Right cardiac atrium (tissue), 5 donors: ENCODE data around the gene DALRD3. TPM values are rescaled to one million over a fixed set of nuclear protein-coding genes. Genes with fewer than 3 reads are reported as not detected.

Experiments used
- ATAC-seq, 2 donors: fragments of 200-7000 bp; cut with Tn5 transposase; one replicate each; pipeline versions ENCODE4 v1.8.0 to v1.9.1; 2020; ENCODE audit warnings: moderate library complexity in 2 of 2, mild to moderate bottlenecking in 1 of 2
- DNase-seq, 3 donors: peaks; one replicate each; pipeline ENCODE4 v3.0.0-alpha.2; 2020
- H3K27ac ChIP-seq: one replicate; pipeline ENCODE4 v1.5.1; 2013; ENCODE audit warnings: mild to moderate bottlenecking, low read length, control low read depth, moderate library complexity
- H3K27me3 ChIP-seq: one replicate; pipeline ENCODE4 v1.6.1; 2013; ENCODE audit not compliant: control insufficient read depth, insufficient read depth
- H3K4me1 ChIP-seq: one replicate; pipeline ENCODE4 v1.6.1; 2013; ENCODE audit warnings: low read length; ENCODE audit not compliant: control insufficient read depth, insufficient read depth
- H3K4me3 ChIP-seq: one replicate; pipeline ENCODE4 v1.5.1; 2013; ENCODE audit warnings: low read length, control low read depth
- H3K9me3 ChIP-seq: one replicate; pipeline ENCODE4 v1.6.1; 2013; ENCODE audit warnings: low read length; ENCODE audit not compliant: control insufficient read depth
- WGBS: extraction: QIAGEN DNeasy Blood & Tissue Kit; methylation state at CpG from one replicate; pipeline ENCODE4 v1.1.7; 2013; 5-methylcytosine and 5-hydroxymethylcytosine counted together
- intact Hi-C, 4 donors: fragments of 100-400 bp; cut with DNase I; formaldehyde crosslinking; loops; one replicate each; pipeline versions ENCODE4 v1.11.0 to v1.14.0; 2022 to 2023
- long read RNA-seq, 4 donors: library from polyadenylated mRNA; unstranded; transcript quantifications; one replicate each; pipeline ENCODE4 v2.0.0, GENCODE V29; 2020 to 2021
- polyA plus RNA-seq: library from polyadenylated mRNA; stranded (reverse); fragments of 200-250 nt; gene quantifications from one replicate; pipeline ENCODE4 v1.2.3, GENCODE V29; 2013
- total RNA-seq, 4 donors: library from RNA; stranded (reverse); fragmentation: NEBNext Ultra II Directional; extraction: Animal tissue kit (Norgen Biotek cat#: 25700); gene quantifications; one replicate each; pipeline ENCODE4 v1.2.1, GENCODE V29; 2021
- donor health status: healthy with polysubstance abuse.
- donor health status: DM: no; HTN: yes; CAD: no.
- donor health status: DM: no; HTN: no; CAD: no.
- donor health status: DM: no; HTN: yes; CAD: no; lungs with severe emphysema.
- donor health status: DM: yes; HTN: yes; CAD: no.

DALRD3 gene, protein sequence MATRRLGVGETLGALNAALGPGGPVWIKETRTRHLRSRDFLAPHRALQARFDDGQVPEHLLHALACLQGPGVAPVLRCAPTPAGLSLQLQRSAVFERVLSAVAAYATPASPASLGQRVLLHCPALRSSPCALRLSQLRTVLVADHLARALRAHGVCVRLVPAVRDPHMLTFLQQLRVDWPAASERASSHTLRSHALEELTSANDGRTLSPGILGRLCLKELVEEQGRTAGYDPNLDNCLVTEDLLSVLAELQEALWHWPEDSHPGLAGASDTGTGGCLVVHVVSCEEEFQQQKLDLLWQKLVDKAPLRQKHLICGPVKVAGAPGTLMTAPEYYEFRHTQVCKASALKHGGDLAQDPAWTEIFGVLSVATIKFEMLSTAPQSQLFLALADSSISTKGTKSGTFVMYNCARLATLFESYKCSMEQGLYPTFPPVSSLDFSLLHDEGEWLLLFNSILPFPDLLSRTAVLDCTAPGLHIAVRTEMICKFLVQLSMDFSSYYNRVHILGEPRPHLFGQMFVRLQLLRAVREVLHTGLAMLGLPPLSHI
- total RNA-seq (10 to 100 TPM in 2 of 4 donors, 1 to 10 TPM in 2; 7.5 to 10.4 (median 10.0) TPM), polyA plus RNA-seq (8.3 TPM)
- long read RNA-seq, donor 1, transcript DALRD3-206 (12 exons, 1,706 nt) = major isoform, 5 of 22 reads
- long read RNA-seq, donor 1, partial matches to known transcripts = 5 of 22 reads
- long read RNA-seq, donor 1, other reads (novel, unspliced or antisense) = 7 of 22 reads
- long read RNA-seq, donor 2, partial matches to known transcripts = 4 of 14 reads
- long read RNA-seq, donor 2, other reads (novel, unspliced or antisense) = 5 of 14 reads
- long read RNA-seq, donor 3, transcript DALRD3-202 (12 exons, 1,739 nt) = major isoform, 23 of 46 reads
- long read RNA-seq, donor 3, partial matches to known transcripts = 7 of 46 reads
- long read RNA-seq, donor 3, other reads (novel, unspliced or antisense) = 13 of 46 reads
- long read RNA-seq, donor 4, transcript DALRD3-202 (12 exons, 1,739 nt) = major isoform, 5 of 14 reads
- long read RNA-seq, donor 4, partial matches to known transcripts = 2 of 14 reads
- long read RNA-seq, donor 4, other reads (novel, unspliced or antisense) = 5 of 14 reads

GRCh38 chr3:49017971-49018706, at the start of gene DALRD3:
Gene DALRD3 (minus strand): TSS chr3:49018580. CDS start chr3:49018564, 16 bp downstream.
- Histone ChIP-seq H3K27me3 (no peaks in the 10 kb centered on the region), H3K27ac (peak within 1 kb of the TSS; percentile 1), H3K4me1 (peaks cover 8% of the 10 kb centered on the region), H3K4me3 (peak within 1 kb of the TSS; percentile 64), H3K9me3 (no peaks in the 10 kb centered on the region)
- peak; percentile 74 to 89 (median 87) for DNase-seq
- WGBS = under 1% methylated on average over 85 of the region's 85 CpGs
- intact Hi-C loops = no loop called here
- ATAC-seq = peak; percentile 4 to 6

- 81% methylated on average over 7 of the region's 7 CpGs for whole genome bisulfite sequencing
- DNase-seq = no peak
- no peak overlapping the region for H3K27ac ChIP-seq
These were observed 39.6 kb upstream of the DALRD3 start for GRCh38 chr3:49058011-49058410.

GRCh38 chr3:49057268-49057667, 38.9 kb upstream of the DALRD3 start:
- ATAC-seq (peak in 1 of 2 donors; percentile 35), DNase-seq (no peak)
- Histone ChIP-seq H3K4me3 (no peak overlapping the region), H3K27ac (no peak overlapping the region), H3K4me1 (no peaks in the 10 kb centered on the region), H3K27me3 (no peaks in the 10 kb centered on the region), H3K9me3 (no peaks in the 10 kb centered on the region)
- 96% methylated on average over 10 of the region's 10 CpGs for WGBS
- intact Hi-C loops = no loop called here

More at GRCh38 chr3:49058011-49058410, 39.6 kb upstream of the DALRD3 start:
- H3K4me3 ChIP-seq = no peak overlapping the region
- no peaks in the 10 kb centered on the region for H3K4me1 ChIP-seq
- intact Hi-C loops = no loop called here
- no peak for ATAC-seq
- H3K27me3 ChIP-seq = no peaks in the 10 kb centered on the region
- no peaks in the 10 kb centered on the region for H3K9me3 ChIP-seq

DNA sequence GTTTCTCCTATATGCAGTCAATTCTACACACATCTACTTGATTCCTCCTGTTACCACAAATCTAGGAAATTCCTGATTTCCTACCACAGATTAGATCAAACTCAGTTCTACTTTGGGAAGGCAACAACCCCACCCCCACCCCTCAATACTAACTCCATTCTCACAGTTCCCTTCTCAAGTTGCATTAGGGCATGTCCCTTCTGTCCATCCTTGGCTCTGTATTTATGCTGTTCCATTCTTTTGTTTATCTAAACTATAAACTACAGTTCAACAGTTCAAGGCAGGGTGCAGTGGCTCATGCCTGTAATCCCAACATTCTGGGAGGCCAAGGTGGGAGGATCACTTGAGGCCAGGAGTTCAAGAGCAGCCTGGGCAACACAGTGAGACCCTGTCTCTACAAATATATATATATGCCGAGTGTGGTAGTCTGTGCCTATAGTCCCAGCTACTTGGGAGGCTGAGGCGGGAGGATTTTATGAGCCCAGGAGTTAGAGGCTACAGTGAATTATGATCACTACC, 36.0 kb upstream of the DALRD3 start:
- H3K27ac ChIP-seq = no peak overlapping the region
- DNase-seq = no peak

DNA sequence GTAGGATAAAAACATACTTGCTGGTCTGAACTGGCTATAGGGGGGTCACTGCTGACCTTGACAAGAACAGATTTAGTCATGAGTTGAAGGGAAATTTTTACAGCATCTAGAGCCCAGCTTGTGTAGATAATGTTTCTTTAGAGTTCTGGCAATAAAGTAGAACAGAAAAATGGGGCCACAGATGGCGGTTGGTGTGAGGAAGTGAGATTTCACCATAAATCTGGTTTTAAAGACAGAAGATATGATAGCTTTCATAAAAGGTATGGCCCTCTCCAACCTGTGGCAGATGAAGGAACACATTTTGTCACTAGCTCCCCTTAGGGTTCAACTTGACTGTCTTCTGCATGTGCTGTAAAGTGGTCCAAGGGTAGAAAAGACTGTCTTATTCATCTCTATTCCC, 35.2 kb upstream of the DALRD3 start:
- WGBS = 95% methylated on average over 1 of the region's 1 CpG
- Histone ChIP-seq H3K9me3 (no peaks in the 10 kb centered on the region), H3K27me3 (no peaks in the 10 kb centered on the region), H3K27ac (no peak overlapping the region), H3K4me1 (no peaks in the 10 kb centered on the region), H3K4me3 (no peak overlapping the region)
- DNase-seq (no peak), ATAC-seq (no peak)
- intact Hi-C loops = no loop called here

More for the DNA sequence above, 36.0 kb upstream of the DALRD3 start:
- H3K9me3 ChIP-seq = no peaks in the 10 kb centered on the region
- H3K27me3 ChIP-seq = no peaks in the 10 kb centered on the region
- WGBS = 96% methylated on average over 2 of the region's 2 CpGs
- no peak for ATAC-seq
- no peaks in the 10 kb centered on the region for H3K4me1 ChIP-seq
- intact Hi-C loops = no loop called here
- no peak overlapping the region for H3K4me3 ChIP-seq

DNA sequence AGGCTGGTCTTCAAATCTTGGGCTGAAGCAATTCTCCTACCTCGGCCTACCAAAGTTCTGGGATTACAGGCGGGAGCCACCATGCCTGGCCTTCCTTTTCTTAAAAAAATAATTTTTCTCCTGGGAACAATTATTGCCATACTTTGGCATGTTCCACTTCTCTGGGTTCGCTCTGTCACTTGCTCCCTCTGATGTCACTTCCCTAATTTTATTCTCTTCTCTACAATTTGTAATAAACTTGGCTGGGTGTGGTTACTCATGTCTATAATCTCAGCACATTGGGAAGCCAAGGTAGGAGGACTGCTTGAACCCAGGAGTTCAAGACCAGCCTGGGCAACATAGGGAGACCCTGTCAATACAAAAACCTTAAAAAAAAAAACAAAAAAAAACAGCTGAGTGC, 16.9 kb upstream of the DALRD3 start:
- DNase-seq (no peak), ATAC-seq (no peak)
- Histone ChIP-seq H3K27ac (no peak overlapping the region), H3K4me3 (no peak overlapping the region), H3K4me1 (no peaks in the 10 kb centered on the region), H3K9me3 (no peaks in the 10 kb centered on the region), H3K27me3 (no peaks in the 10 kb centered on the region)
- 89% methylated on average over 3 of the region's 3 CpGs for WGBS
- intact Hi-C loops = no loop called here

- no peak for ATAC-seq
- H3K27ac ChIP-seq = no peak overlapping the region
These were observed 16.3 kb upstream of the DALRD3 start for GRCh38 chr3:49034650-49035049.

DNA sequence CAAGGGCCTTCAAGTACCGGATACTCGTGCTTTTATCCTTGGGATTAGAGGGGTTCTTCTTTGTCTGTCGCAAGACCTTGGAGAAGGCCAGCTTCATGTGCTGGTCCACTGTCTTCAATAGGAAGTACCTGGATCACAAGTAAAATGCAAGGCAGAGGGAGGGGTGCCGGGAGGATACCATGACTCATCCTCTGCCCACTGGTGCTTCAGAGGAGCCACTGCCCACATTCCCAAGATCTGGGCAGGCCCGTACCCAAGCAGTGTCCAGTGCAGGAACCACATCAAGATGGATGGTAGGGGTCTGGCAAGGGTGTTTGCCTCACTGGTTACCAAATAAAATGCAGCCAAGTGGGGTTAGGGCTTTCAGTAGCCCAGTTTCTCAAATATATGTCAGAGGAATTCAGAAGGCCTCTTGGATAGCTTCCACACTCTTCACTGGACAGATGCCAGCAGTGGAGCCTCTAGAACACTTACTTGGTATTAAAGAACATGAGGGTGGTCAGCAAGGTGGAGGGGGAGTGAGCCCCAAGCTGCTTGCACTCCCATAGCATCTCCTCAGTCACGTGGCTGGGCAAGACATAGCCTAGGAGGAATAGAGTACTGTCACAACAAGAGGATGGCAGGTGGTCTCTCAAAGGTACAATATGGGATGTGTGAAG, 14.4 kb upstream of the DALRD3 start:
- 85% methylated on average over 6 of the region's 6 CpGs for WGBS
- Histone ChIP-seq H3K4me3 (no peak overlapping the region), H3K27ac (no peak overlapping the region), H3K27me3 (no peaks in the 10 kb centered on the region), H3K4me1 (peaks cover 8% of the 10 kb centered on the region), H3K9me3 (no peaks in the 10 kb centered on the region)
- intact Hi-C loops = no loop called here
- ATAC-seq (no peak), DNase-seq (no peak)

More at GRCh38 chr3:49034650-49035049, 16.3 kb upstream of the DALRD3 start:
- no peak for DNase-seq
- Histone ChIP-seq H3K27me3 (no peaks in the 10 kb centered on the region), H3K4me3 (no peak overlapping the region), H3K4me1 (no peaks in the 10 kb centered on the region), H3K9me3 (no peaks in the 10 kb centered on the region)
- intact Hi-C loops = no loop called here
- 90% methylated on average over 2 of the region's 2 CpGs for WGBS

GRCh38 chr3:49030321-49030720, 11.9 kb upstream of the DALRD3 start:
- DNase-seq (no peak), ATAC-seq (no peak)
- intact Hi-C loops = no loop called here
- Histone ChIP-seq H3K27me3 (no peaks in the 10 kb centered on the region), H3K4me3 (no peak overlapping the region), H3K4me1 (peaks cover 8% of the 10 kb centered on the region), H3K27ac (no peak overlapping the region), H3K9me3 (no peaks in the 10 kb centered on the region)
- WGBS = 84% methylated on average over 6 of the region's 6 CpGs

DNA sequence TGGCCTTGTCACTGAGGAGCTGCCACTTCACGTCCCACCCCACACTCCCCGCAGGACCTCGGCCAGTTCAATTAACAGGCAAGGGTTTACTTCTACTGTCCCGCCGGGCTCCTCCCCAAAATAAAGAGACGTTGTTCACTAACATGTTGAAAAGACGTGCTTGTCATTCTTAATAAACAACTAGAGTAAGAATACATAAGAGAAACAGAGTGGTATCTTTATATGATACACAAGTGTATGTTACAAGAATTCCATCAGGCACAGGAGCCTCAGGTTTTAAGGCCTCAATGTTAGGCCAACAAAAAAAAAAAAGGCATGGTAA, 11.1 kb upstream of the DALRD3 start:
- peak overlapping the region; percentile 49 for H3K27ac ChIP-seq

More for the DNA sequence above, 11.1 kb upstream of the DALRD3 start:
- H3K9me3 ChIP-seq = no peaks in the 10 kb centered on the region
- H3K4me1 ChIP-seq = peaks cover 8% of the 10 kb centered on the region
- H3K4me3 ChIP-seq = no peak overlapping the region
- no peaks in the 10 kb centered on the region for H3K27me3 ChIP-seq
- intact Hi-C loops = no loop called here
- ATAC-seq (no peak), DNase-seq (no peak)
- WGBS = 3% methylated on average over 7 of the region's 7 CpGs
